Effector CD8-positive, alpha-beta T cell (primary cell): ENCODE results near the gene MOB1B.

Experiments used
- DNase-seq: peaks from one replicate; lab custom pipeline; 2025; lab: John Stamatoyannopoulos, UW

Gene MOB1B

GRCh38 chr4:70914631-70915030, 12.5 kb downstream of the MOB1B start:
- no peak for DNase-seq

GRCh38 chr4:70915036-70915815, 13.1 kb downstream of the MOB1B start:
- DNase-seq, result no peak

DNA sequence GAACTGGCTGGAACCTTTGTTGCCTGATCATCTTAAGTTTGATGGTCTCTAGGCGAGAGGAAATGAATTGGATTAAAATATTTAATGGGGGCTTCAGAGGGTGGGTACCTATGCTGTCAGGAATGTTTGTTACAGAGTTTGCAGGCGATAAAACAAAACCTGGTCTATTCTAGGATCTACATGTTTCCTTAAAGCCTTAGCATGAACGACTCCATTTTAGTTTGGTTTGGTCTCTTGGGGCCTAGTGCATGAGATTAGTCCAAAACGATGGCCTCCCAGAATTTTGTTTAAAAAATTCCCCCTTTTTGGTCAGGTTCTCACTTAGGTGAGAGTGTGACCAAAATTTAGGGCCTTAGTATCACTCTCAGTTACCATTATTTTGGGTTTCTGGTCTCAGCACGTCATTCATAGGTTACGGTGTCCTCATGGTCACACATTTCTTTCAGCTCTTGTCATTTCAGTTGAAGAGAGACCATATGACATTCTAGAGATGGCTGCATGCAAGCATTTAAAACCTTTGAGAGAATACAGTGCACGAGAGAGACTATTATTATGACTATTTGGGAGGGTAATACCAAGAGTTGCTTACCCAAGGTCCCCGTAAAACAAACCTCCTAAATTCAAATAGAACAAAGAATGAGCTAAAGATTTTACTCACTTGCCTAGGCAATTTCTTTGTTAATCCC, 13.8 kb downstream of the MOB1B start:
- DNase-seq, result no peak

- DNase-seq, result no peak
Measured at GRCh38 chr4:70920592-70920991, 18.4 kb downstream of the MOB1B start.

GRCh38 chr4:70925418-70925817, 23.2 kb downstream of the MOB1B start:
- DNase-seq, result no peak

DNA sequence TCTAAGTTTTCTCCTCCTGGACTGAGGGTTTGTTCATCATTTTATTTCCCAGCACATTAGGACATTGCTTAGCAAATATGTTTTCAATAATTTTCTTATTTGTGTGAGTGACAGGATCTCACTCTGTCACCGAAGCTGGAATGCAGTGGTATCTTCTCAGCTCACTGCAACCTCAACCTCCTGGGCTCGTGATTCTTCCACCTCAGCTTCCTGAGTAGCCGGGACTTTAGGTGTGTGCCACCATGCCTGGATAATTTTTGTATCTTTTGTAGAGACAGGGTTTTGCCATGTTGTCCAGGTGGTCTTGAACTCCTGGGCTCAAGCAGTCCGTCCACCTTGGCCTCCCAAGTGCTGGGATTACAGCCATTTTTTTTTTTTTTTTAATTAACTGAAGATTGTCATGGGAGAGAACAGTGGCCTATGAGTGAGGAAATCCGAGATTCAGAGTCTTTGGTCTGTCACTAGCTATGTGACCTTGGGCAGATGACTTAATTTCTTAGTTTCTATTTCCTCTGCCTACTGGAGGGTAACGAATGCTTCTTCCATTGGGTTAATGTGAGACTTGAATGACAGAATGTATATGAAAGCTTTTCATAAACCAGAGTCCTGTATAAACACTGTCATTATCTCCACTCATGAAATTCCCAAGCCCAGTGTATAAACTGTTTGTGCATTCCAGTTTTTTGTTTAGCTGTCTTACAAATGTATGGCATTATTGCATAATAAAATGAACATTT, 23.9 kb downstream of the MOB1B start:
- DNase-seq, result no peak

DNA sequence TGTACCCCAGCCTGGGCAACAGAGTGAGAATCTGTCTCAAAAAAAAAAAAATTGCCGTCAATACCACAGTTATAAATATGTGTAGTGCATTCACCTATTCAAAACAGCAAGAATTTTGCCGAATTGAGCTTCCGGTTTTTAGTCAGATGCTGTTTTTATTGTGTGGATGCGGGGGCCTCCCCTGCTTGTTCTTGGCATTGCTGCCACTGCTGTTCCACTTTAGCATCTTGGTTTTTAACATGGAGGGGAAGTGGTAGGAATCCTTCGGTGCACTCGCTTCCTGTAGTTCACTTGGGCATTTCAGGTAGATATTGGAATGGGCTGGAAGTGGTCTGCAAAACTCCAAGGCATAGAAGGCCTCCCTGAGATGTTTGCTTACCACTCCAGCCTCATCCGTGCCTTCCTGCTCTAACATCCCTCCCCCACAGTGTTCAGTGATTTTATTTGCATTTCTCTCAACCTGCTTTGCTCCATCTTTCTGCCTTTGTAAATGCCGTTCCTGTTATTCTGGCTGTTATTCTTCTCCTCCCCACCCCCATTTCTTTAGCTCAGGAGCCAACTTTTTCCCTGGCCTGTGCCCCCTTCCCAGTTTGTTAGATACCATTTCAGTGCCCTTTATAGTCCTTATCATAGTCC, 25.5 kb downstream of the MOB1B start:
- DNase-seq, result no peak

DNA sequence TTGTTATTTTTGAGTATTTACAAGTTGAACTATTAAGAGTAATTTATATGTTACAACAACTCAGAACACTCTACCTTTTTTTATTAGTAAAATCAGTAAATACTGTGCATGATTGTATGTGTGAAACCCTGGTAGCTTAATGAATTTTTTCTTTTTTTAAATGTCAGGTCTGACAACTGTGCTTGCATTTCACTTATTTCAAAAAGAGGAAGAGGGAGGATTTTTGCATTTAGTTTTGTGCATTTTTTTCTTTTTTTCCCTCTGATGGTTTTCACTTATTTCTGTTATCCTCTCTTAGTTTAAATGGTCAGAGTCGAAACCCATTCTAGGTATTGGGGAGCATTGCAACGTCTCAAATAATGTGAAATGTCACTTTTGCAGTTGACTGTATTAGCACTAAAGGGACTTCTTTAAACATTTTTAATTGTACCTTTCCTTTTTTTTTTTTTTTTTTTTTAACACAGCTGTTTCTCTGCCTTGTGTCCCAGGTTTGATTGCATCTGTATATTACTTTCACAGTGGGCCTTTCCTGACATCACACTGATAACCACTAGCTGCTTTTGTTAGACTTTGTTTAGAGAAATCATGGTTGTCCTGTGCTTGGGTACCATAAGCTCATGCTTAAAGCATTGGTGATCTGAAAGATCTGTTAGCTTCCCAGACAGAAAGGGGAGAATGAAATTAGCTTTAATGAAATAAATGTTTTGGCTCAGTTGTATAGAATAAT, 28.5 kb downstream of the MOB1B start:
- DNase-seq, result no peak

- DNase-seq, result no peak
Measured at GRCh38 chr4:70931347-70931746, 29.2 kb downstream of the MOB1B start.

DNA sequence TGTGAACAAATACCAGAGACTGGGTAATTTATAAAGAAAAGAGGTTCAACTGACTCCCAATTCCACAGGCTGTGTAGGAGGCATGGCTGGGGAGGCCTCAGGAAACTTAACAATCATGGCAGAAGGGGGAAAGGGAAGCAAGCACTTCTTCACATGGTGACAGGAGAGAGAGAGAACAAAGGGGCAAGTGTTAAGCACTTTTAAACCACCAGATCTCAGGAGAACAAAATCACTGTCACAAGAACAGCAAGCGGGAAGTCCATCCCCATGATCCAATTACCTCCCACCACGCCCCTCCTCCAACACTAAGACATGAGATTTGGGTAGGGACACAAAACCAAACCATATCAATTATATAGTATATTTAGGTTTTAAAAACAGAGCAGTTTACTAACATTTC, 30.8 kb downstream of the MOB1B start:
- no peak for DNase-seq

DNA sequence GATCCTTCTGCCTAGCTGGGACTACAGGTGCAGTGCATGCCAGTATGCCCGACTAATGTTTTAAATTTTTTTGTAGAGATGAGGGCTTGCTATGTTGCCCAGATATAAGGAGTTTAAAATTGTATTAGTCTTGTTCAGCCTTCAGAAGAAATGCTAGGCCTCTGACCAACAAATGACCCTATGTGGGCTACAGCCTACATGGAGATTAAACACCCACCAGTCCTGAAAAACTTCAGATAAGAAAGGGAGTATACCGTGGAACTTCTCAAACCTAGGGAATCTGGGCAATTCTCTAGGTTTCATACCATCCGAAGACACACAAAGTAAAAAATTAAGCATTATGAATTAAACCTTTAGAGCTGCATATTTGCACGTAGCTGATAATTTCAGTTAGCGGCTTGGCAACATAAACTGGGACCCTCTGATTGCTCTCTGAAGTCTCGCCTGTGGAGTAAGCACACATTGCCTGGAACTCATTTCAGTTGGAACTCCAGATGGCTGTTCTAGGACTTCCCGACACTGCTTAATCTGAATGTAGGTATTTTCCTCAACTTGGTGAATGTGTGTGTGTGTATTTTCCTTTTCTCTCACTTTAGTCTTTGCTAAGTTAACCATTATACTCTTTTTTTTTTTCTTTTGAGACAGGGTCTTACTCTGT, 33.0 kb downstream of the MOB1B start:
- DNase-seq, result no peak

GRCh38 chr4:70936200-70936787, 34.1 kb downstream of the MOB1B start:
- DNase-seq, result no peak

DNA sequence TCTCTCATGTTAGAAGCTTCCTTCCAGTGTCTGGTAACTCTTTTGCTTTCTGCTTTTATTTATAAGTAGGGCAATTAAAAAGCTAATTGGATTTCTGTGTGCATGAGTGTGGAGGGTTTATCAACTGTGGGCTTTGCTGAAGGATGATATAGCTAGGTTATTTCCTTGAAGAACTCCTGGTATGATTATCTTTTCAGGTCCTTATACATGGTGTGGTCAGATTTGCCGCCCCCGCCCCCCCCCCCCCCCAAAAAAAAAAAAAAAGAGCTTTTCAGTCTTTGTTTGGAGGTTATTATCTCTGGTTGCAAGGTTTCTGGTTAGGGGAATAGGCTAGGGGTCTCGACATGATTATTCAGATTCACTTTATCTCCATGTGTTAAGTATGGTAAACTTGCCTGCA, 35.9 kb downstream of the MOB1B start:
- DNase-seq, result no peak

GRCh38 chr4:70940134-70940533, 38.0 kb downstream of the MOB1B start:
- no peak for DNase-seq

DNA sequence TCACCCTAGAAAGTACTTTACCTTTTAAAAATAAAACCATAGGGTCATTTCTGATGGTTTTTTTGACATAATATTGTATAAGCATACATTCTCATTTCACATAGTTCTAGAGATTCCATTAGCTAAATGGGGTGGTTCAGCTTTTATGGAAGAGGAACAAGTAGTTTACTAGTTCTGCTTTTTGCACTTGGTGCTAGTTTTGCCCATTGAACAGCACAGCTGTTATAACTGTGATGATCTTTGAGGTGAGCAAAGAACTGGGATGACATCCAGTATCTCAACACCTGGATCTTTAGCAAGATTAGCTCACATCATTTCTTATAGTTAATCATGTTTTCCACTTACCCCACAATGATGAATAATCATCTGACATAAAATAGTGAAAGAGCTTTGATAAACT, 40.9 kb downstream of the MOB1B start:
- no peak for DNase-seq

DNA sequence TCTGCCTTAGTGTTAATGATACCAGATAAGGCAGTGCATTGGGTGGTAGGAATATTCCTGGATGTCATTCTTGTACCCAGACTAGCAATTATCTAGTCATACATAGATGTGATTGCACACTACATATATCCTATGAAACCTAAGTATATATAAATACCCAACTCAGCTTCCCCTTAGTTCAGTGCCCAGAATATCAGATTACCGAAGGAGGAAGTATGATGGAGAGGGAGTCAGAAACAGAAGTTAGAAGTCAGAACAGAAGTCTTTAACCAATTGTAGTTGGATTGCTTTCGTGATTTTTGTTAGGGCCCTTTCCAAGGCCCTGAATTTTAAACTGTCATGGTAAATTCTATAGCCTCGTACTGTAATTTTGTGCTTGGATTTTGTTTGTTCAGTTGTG, 42.9 kb downstream of the MOB1B start:
- no peak for DNase-seq

DNA sequence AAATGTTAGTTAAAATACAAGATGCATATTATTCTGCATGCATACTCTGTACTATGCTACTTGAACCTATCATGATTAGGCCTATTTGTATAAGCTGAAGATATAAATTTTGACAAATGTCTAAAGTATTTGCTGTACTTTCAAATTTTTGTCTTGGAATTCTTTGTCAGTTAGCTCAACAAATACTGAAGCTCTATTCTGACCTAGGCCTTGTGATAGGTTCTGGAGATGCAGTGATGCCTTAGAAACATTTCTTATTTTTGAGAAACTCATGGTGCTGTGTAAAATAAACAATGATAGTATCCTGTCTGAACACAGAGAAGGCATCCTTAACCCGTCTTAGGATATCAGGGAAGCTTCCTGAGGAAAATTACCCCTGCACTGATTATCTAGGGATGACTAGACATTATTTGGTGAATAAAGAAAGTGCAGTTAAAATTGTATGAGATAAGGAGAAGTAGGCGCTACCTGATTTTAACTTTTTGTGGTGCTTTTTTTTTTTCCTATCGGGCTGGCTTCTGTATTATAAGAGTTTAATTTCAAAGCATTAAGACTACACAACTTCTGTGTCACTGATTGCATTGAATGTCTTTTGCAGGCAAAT, 43.4 kb downstream of the MOB1B start:
- DNase-seq, result no peak

- no peak for DNase-seq
Measured at GRCh38 chr4:70946939-70947338, 44.8 kb downstream of the MOB1B start.

- DNase-seq, result no peak
Measured at GRCh38 chr4:70948665-70949260, 46.6 kb downstream of the MOB1B start.

DNA sequence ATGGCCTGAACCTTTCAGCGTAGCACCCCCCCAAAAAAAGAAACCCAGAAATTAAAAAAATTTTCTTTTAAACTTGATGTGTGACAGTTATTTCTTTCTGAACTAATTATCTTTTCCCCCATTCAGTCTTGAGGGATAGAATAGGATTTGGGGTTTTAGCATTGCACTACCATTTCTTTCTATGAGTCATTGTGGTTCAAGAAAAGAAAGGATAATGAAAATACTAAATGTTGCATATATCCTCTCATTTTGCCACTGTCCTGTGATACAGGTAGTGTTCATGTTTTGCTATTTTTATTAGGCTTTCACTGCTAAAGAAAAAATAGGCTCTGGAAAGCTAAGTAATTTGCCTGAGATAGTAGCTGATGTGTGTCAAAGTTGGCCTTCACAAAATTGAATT, 51.9 kb downstream of the MOB1B start:
- DNase-seq, result no peak
